Activated CD8-positive, alpha-beta memory T cell treated with anti-CD3 and anti-CD28 coated beads for 24 hours (primary cell): ENCODE results near the gene WDR89.
A peak's percentile ranks its signal among the peaks of the same experiment; 100 is the strongest.
"Not testable (repeated sequence)": the region's sequence is repeated elsewhere in the genome, so short reads cannot be mapped to it uniquely, and the experiment has no call there.

Experiments
- DNase-seq: peaks from one replicate; pipeline ENCODE4 v3.0.0-alpha.2; 2020

The WDR89 gene

GRCh38 chr14:63652406-63652805, 10.7 kb upstream of the WDR89 start:
- DNase-seq = no peak

DNA sequence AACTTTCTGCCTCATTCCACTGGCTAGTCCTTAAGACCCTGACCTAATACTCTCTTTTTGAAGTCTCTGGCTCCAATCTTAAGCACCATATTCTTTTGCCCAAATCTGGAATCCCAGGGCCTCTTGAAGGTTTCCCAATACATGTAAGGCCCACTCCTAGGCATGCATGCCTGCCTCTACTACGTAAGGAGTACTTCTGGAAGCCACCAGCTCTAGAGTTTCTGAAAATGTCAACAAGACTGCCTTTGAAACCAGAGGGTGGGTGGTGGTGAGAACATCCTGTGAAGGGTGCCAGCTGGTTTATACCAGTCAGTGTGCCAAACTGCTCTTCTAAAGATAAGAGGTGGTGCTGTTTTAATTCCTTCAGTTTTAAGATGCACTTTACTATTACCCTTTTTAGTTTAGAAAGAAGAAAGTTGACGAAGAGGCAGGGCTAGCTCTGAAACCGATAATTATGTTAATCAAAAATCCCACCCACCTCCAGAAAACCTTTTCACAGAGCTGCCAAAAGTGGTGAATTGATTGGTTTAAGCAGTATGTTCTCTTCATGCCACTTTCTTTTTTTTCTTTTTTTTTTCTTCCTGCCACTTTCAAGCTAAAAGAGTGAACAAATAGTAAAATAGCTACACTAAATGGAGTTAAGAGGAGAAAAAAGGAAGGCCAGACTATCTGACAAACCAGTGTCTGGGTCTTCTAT, 8.7 kb upstream of the WDR89 start:
- peak; percentile 69 for DNase-seq

GRCh38 chr14:63647696-63648410, 6.2 kb upstream of the WDR89 start:
- DNase-seq = no peak

- DNase-seq = no peak
These were observed 3.1 kb upstream of the WDR89 start for GRCh38 chr14:63644741-63645140.

DNA sequence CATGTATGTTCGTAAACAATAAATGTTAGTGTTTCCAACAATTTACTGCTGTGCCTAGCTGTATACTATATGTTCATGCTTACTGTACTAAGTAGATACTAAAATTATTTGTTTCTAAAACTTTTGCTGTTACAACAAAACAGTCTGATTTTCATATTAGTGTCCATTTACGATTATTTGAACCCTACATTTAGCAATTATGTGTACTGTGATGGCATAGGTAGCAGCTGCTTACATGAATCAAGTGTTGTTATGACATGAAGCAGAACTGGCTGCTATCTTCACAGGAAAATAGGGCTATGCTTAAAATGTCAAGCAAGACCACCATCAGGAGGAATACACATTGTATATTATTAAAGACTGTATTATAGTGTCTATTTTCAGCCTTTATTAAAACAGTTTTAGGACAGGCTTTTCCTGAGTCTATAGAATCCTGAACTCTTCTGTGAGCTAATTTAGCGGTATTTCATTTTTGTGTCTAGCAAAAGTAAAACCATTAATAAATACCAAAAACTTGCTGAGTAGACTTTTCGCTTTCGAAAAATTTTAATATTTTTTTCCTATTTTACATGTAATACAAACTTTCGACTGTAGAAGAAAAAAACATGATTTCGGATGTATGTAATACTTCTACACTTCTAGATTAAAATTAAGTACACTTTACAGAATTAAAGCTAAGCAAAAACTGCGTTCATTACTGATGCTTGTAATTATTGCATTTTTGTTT, 1.1 kb upstream of the WDR89 start:
- no peak for DNase-seq

DNA sequence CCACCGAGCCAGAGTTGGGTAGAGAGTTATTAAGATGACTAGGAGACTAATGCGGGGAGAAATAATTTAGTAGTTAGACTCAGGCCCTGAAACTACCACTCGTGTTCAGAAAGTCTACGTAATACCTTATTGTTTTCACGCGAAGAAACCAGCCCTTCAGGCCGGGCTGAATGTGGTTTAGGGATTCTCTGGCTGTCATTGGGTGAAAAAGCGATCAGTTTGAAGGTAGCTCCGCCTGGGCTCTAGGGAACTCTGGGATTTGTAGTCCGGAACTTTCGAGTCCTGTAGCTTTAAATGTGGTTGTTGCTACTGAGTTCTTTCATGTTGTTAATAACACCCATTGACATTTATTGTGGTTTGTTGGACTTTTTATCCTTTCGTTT, 549 bp upstream of the WDR89 start:
- no peak for DNase-seq

DNA sequence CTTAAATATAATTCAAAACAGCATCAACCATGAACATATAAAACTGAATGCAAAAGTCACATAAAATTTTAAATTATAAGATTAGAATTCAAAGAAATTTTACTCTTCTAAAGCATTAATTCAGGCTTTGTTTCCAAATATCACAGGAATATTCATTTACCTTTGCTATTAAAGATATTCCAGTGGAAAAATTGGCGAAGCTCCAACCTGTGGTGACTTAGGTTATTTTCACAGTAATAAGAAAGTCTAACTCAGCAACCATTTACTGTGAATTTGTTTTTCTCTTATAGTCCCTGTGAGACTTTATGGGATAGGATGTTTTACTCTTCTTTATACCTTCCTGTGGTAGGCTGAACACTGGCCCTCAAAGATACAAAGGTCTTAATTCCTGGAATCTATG, 3.2 kb downstream of the WDR89 start:
- DNase-seq = no peak

DNA sequence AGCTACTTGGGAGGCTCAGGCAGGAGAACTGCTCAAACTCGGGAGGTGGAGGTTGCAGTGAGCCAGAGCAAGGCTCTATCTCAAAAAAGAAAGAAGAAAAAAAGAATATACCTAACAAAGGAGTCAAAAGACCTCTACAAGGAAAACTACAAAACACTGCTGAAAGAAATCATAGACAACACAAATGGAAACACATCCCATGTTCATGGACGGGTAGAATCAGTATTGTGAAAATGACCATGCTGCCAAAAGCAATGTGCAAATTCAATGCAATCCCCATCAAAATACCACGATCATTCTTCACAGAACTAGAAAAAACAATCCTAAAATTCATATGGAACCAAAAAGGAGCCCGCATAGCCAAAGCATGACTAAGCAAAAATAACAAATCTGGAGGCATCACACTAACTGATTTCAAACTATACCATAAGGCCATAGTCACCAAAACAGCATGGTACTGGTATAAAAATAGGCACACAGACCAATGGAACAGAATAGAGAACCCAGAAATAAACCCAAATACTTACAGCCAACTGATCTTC, 5.5 kb downstream of the WDR89 start:
- DNase-seq = not testable (repeated sequence)

GRCh38 chr14:63633801-63634200, 7.9 kb downstream of the WDR89 start:
- DNase-seq = no peak

DNA sequence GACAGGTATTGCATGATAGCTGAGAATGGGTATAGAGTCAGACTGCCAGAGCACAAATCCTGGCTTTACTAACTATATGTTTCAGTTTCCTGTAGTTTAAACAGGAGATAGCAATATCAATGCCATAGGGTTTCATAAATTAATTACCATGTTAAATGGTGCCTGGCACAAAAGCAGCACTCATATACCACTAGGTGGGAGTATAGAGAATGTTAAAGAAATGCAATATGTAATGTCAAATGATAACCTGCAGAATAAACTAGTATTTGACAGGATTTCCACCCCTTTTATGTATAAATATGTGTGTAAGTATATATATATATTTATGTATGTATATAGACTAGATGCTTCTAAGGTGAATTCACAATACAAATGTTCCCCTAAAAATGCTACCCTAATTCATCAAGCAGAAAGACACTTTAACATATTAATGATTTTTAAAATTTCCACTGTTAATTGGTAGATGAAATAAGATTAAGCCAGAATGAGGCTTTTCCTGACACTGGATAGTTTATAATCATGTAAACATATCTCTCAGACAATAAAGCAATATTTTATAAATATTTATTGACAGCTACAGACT, 8.6 kb downstream of the WDR89 start:
- DNase-seq = no peak

GRCh38 chr14:63624701-63625100, 17.0 kb downstream of the WDR89 start:
- no peak for DNase-seq

- DNase-seq = no peak
These were observed 17.5 kb downstream of the WDR89 start for GRCh38 chr14:63624203-63624602.

GRCh38 chr14:63621975-63622374, 19.7 kb downstream of the WDR89 start:
- DNase-seq = not testable (repeated sequence)

DNA sequence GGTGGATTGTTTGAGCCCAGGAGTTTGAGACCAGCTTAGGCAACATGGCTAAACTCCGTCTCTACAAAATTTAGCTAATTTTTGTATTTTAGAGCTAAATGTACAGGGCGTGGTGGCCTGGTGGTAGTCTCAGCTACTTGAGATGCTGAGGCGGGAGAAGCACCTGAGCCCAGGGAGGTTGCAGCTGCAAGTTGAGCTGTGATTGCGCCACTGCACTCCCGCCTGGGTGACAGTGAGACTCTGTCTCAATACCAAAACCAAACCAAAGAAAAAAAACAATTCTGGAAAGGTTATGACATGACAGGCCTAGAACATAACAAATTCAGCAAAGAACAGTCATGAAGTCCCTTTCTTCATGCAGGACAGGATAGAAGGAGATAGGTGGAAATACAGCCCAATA, 25.7 kb downstream of the WDR89 start:
- DNase-seq = no peak

DNA sequence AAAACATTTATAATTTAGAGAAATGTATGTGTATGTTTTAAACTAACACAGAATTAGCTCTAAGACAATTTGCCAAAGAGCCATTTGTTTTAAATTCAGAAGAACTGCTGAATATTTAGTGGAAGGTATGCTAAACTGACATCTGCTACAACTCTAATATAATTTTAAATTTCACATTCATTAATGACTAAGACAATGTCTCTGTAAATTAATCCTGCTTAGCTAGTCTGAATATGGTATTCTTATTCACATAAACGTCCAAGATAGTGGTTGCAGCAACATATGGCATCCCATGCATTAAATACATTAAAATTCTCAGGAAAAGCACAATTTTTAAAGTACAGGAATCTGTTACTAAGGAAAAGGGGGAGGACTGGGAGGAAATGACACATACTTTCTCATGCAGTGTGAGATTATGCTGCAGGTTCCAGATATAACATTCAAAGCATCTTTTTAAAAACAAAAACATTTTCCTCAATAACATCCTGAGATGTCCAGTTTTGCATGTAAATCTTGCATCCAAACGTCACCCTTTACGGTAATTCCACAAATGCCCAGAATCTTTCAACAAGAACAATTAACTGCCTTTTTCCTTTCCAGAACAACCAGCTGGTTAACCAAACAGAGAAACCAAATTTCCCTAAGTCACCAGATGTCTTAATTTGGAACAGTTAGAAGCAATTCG, 26.9 kb downstream of the WDR89 start:
- DNase-seq = no peak

GRCh38 chr14:63611078-63611477, 30.6 kb downstream of the WDR89 start:
- DNase-seq = no peak

GRCh38 chr14:63605041-63605532, 36.6 kb downstream of the WDR89 start:
- DNase-seq = no peak

DNA sequence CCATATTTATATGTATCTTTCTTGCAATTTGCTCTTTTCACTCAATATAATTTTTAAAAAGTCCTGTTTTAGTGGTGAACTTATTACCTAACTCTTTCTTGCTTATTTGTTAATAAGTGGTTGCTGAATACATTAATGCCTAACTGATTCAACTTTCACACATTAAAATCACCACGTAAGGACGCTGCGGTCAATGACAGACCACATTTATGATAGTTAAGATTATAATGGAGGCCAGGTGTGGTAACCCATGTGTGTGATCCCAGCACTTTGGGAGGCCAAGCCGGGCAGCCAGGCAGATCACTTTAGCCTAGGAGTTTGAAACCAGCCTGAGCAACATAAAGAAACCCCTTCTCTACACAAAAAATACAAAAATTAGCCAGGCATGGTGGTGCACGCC, 37.0 kb downstream of the WDR89 start:
- no peak for DNase-seq

- DNase-seq = no peak
These were observed 37.9 kb downstream of the WDR89 start for GRCh38 chr14:63603749-63604277.

GRCh38 chr14:63598807-63599206, 42.9 kb downstream of the WDR89 start:
- no peak for DNase-seq

DNA sequence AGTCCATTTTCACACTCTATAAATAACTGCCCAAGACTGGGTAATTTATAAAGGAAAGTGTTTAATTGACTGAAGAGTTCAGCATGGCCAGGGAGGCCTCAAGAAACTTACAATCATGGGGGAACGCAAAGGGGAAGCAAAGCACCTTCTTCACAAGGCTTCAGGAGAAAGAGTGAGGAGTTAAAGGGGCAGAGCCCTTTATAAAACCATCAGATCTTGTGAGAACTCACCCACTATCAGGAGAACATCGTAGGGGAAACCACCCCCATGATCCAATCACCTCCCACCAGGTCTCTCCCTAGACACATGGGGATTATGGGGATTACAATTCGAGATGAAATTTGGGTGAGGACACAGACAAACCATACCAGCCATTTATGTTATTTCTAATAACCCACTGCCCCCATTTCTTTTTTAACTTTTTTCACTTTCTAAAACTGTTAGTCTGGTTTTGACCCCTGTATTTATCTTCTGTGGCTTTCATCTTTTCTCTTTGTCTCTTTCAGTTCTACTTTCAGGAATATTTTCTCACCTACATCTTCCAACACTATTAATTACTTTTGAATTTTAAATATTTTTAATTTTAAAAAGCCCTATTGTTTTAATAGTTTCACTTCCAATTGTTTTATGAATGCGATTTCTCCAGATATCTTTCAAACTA, 44.5 kb downstream of the WDR89 start:
- DNase-seq = no peak
